H4 (cell line): Measurements from ENCODE around the gene BOC. TPM values are rescaled to one million over a fixed set of nuclear protein-coding genes. Genes with fewer than 3 reads are reported as not detected.
"Not testable (repeated sequence)": the region's sequence is repeated elsewhere in the genome, so short reads cannot be mapped to it uniquely, and the experiment has no call there.

Experiments used
- DNase-seq: peaks from one replicate; pipeline ENCODE4 v3.0.0-alpha.2; 2015; ENCODE audit warnings: low spot score
- total RNA-seq: library from RNA; depleted of rRNA; stranded (reverse); fragments of >200 nt; shearing (Covaris generic); gene quantifications from 2 replicates; pipeline ENCODE4 v1.2.3, GENCODE V29; 2014; rRNA removed

BOC gene, protein sequence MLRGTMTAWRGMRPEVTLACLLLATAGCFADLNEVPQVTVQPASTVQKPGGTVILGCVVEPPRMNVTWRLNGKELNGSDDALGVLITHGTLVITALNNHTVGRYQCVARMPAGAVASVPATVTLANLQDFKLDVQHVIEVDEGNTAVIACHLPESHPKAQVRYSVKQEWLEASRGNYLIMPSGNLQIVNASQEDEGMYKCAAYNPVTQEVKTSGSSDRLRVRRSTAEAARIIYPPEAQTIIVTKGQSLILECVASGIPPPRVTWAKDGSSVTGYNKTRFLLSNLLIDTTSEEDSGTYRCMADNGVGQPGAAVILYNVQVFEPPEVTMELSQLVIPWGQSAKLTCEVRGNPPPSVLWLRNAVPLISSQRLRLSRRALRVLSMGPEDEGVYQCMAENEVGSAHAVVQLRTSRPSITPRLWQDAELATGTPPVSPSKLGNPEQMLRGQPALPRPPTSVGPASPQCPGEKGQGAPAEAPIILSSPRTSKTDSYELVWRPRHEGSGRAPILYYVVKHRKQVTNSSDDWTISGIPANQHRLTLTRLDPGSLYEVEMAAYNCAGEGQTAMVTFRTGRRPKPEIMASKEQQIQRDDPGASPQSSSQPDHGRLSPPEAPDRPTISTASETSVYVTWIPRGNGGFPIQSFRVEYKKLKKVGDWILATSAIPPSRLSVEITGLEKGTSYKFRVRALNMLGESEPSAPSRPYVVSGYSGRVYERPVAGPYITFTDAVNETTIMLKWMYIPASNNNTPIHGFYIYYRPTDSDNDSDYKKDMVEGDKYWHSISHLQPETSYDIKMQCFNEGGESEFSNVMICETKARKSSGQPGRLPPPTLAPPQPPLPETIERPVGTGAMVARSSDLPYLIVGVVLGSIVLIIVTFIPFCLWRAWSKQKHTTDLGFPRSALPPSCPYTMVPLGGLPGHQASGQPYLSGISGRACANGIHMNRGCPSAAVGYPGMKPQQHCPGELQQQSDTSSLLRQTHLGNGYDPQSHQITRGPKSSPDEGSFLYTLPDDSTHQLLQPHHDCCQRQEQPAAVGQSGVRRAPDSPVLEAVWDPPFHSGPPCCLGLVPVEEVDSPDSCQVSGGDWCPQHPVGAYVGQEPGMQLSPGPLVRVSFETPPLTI
- 3.7 and 8.0 TPM in 2 replicates for total RNA-seq

DNA sequence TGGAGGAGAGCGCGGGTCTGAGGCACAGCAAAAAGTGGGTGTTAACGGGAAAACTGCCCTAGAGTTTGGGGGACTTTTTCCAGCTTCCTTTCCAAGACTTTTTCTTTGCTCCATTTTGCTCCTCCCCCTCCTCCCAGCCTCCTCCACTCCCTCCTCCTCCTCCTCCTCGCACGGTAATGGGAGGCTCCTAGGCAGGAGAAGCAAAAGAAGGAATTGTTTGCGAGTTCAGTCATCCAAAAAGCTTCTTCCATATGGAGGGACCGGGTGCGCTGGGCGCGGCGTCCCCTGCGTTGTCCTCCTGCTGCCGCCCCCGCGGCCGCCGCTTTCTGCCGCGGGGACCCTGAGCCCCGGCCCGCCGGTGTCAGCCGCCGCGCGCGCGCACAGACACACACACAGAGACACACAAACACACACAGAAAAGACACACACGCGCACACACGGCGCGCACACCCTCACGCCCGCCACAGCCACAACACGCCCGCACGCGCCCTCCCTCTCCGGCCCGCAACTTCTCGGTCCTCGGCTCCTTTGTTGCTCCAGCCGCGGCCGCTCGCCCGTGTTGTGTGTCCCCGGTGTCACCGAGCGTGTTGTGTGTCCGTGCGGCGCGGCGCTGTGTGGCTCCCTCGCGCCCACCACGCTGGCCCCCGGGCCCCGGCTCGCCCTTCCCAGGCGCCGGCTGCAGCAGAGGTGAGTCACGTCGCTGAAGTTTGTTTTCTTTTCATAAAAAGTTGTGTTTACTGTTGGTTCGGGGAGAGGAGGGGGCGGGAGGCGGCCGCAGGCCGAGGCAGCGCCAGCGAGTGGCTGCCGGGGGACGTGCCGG lies at the start of gene BOC:
TSS of gene BOC (plus strand) at position 228 of the 820 bp plus-strand sequence. CDS start 38,246 bp downstream, outside the sequence.
- DNase-seq: peak; percentile 52

DNA sequence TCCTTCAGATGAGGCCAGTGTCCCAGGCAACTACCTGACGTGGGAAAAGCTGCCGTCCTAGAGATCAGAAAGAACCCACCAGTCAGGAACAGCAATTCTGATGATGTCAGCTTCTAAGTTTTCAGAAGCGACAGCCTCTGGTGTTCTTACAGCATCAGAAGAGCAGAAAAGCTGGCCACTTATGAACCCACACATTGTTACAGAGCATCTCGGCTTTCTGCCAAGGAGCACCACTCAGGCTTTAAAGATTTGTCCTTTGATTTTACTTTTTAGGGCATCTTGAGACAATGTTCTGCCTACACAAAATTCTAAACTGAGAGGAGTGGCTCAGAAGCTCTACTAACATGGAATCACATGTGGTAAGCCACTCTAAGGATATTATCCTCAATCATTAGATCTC lies 49.7 kb upstream of the BOC start:
- no peak for DNase-seq

DNA sequence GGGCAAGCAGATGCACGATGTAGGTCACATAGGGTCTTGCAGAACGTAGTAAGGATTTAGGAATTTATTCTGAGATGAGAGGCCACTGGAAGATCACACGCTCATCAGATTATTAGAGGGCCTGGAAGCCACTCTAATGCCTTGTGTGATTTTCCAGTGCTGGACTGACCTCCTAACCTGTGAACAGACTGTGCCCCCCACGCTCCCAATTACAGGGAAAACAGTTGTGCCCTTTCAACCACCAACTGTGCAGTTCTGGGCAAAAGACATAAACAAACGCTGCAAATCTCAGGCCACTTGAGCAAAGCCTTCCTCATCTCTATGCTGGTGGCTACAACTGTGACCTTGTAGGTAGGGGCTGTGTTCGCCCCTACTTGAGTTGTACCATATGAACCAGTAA lies 48.2 kb upstream of the BOC start:
- DNase-seq: no peak

DNA sequence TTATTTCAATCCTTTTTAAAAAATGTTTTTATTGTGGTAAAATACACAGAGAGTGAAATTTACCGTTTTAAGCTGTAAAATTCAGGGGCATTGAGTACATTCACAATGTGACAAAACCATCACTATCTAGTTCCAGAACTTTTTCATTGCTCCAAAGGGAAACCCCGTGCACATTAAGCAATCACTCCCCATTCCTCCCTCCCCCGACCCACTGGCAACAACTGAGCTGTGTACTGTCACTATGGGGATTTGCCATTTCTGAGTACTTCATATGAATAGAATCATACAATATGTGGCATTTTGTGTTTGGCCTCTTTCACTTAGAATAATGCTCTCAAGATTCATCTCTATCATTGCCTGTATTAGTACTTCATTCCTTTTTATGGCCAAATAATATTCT lies 45.5 kb upstream of the BOC start:
- DNase-seq: no peak

DNA sequence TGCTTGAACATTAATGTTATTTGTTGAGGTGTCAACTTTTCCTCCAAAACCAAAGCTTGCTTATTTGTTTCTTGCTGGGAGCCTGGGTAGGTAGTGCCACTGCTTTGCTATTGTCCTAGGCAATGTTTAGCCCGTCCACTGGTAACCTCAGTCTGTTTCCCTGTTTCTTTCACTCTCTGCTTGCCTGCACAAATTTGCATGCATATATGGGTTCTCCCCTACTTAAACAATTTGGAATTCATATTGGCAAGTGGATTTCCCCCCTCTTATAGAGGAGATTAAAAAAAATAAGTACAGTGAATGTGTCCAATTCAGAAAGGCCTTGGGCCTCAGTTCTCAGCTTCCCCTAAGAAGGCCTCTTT lies 45.0 kb upstream of the BOC start:
- no peak for DNase-seq

DNA sequence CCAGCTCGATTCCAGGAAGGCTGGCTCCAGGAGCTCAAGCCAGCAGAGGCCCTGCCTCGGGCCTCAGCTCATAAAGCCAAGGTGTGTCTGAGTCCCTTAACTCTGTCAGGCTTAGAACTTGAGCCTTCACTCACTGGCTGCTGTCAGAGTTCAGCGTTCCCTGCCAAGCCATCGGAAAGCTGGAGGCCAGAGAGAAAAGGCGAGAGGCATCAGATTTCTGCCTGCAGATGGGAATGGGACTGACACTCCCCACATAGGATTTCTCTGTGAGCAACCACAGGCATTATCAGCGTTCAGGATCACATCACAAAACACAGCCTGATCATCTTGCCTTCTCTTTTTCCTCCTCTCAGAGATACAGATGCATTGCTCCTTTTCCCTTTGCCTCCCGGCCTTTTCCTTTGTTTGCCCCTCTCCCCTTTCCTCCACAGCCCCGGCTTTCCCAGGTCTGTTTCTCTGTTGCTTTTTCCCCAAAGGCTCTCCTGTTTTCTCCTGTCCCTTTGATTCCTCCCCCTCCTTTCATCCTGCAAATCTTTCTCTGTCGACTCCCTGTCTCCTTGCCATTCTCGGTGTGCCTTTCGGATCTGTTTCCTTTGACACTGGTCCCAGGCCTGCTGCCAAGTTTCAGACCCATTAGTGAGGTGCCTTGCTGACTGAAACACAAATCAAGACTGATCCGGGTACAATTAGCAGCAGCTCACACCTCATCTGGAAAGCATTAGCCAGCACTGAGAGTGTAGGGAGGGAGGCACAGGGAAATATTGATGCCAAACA lies 44.5 kb upstream of the BOC start:
- DNase-seq: peak; percentile 36

DNA sequence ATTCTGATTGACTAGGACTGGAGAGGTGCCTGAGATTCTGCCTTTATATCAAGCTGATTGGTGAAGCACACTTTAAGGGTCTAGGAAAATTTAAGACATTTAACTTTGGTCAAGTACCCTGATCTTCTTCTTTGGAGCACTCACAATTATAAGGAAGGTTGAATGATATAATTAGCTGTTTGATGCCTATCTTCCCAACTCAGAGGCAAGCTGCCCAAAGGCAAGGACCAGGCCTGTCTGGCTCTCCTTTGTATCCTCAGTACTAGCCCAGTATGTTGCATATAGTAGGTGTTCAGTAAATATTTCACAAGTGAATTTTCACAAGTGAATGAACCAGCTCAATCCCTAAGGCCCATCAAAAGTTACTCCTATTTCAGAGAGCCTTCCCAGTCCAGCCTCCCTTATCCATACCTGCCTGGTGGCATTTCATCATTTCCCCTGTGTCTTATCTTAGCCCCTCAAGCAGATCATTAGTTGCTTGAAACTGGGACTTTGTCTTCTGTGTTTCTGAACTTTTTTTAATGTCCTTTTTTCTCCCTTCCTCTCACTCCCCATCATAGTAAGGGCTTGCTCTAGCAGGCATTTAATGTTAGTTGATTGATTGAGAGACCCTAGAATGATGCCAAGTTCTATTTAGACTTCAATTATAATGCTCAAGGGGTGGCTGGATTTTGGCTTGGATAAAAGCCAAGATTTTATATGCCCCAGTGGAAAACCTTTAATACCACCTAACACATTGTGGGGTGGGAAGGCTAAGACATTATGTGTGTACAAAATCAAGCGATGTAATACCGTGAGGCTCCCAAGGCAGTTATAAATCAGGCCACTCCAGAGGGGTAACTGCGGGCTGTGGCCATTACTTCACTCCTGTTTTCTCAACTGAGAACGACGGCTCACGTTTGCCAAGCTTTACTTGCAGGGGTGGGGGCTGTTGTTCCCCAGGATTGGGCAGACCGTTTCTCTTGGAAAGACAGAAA lies 43.2 kb upstream of the BOC start:
- no peak for DNase-seq

DNA sequence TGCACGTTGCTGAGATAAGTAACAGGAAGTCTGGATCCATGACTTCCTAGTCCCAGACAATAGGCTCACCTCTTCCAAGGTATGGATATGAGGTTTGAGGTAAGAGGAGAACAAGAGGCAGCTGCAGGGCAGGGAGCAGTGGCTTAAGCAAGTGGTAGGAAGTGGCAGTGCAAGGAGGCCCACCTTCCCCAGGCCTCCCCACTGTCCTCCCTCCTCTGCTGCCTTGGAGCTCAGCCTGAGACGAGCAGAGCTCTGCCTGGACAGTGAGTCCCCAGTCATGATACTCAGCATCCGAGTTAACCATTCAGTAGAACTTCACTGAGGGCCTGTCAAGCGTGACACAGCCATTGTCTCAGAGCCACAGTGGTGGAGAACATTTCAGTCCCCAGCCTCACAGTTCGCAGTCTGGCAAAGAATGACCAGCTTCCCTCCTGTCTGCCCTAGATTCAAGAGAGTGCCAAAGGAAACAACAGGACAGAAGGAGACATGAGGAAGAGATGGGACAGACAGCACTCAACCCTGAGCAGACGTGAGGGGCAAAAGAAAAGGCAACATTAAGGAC lies 41.4 kb upstream of the BOC start:
- DNase-seq: no peak

DNA sequence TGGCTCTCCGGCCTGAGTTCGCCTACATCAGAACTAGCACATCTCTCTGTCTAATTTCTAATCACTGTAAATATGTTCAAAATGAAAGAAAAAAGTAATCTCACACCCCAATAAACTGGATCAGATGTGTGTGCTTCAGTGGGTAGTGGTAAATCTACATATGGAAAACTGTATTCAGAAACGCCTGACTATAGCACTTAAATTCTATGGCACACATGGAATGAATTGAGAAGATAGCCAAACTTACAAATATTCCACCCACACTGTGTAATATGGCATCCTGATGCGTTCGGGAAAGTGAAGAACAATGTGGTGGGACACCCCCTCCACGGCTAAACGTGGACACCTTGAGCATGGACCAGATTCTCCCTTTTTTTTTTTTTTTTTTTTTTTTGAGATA lies 40.6 kb upstream of the BOC start:
- DNase-seq: no peak

DNA sequence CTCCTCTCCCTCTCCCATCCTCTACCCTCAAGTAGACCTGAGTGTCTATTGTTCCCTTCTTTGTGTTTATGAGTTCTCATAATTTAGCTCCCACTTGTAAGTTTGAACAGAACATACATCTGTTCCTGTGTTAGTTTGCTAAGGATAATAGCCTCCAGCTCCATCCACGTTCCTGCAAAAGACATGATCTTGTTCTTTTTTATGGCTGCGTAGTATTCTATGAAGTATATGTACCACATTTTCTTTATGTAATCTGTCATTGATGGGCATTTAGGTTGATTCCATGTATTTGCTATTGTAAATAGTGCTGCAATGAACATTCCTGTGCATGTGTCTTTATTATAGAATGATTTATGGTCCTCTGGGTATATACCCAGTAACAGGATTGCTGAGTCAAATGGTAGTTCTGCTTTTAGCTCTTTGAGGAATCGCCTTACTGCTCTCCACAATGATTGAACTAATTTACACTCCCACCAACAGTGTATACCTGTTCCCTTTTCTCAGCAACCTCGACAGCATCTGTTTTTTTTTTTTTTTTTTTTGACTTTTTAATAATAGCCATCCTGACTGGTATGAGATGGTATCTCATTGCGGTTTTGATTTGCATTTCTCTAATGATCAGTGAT lies 39.6 kb upstream of the BOC start:
- DNase-seq: not testable (repeated sequence)

DNA sequence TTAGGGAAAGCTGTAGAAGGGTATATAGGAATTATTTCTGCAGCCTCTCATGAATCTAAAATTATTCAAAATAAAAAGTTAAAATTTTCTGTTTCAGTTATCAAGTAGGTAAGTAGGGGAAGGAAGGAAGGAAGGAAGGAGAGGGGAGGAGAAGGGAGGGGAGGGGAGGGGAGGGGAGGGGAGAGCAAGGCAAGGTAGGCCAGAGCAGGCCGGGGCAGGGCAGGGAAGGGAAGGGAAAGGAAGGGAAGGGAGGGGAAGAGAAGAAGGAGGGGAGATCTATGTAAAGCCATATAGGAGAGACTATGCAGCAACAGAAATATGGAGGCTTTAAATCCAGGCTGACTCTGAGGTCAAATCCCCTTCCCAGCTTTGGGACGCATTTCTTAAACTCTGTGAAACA lies 38.3 kb upstream of the BOC start:
- no peak for DNase-seq

DNA sequence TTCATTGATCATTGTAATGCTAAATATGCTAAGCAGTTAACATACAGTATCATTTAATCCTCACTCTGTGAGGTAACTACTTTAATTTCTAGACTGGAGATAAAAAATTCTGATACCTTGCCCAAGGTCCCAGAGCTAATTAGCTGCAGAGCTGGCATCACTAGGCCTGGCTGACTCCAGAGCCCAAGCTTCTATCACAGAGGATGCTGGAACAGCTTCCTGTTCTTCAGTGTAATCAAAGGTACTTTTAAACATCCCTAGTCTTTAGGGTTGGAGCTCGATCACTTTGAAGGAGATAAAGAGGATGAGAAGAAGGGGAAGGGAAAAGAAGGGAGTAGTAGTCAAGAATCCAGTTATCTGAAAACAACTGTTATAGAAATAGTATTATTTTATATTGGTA lies 37.1 kb upstream of the BOC start:
- no peak for DNase-seq

DNA sequence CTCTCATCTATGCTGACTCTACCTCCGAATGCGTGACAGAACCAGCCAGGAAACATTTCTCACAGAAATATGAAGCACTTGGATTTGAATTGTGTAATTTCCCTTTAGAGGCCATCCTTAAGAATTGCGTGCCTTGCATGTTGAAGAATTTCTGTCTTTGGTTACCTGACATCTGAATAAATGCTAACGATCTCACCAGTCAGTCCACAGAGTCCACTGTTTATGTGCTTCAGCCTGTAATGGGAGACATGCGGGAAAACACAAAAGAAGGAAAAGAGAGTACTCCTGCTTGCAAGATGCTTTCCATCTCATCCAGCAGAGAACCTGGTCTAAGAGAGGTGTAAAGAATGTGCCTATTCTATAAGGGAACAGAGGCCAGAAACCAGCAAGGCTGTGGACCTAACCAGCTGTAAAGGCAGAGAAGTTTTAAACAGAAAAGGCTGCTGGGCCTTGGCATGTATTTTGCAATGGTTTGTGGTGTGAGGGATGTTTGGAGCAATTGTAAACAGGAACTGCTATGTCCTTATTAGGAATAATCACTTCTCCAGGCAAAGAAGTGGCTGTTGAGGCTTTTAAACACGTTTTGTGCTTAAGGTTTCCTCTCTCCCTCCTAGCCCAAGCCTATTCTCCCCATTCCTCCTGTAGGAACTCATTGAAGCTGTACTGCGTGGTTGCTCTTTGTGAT lies 36.4 kb upstream of the BOC start:
- DNase-seq: peak; percentile 83

DNA sequence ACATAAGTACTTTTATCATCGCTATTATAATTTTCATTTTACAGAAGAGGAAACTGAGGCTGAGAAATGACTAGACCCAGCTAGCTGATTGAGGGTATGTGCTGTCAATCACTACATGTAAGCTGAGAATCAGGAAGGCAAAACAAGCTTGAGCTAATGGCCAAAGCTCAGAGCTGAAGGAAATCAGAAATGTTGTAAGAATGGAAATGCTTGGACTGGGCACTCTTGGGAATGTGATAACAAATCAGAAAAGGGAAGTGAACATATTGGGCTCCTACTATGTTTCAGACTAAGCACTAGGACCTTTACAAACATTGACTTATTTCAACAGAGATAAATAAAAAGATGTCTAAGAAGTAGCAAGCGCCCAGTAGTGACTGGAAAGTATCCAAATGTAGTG lies 33.8 kb upstream of the BOC start:
- no peak for DNase-seq

DNA sequence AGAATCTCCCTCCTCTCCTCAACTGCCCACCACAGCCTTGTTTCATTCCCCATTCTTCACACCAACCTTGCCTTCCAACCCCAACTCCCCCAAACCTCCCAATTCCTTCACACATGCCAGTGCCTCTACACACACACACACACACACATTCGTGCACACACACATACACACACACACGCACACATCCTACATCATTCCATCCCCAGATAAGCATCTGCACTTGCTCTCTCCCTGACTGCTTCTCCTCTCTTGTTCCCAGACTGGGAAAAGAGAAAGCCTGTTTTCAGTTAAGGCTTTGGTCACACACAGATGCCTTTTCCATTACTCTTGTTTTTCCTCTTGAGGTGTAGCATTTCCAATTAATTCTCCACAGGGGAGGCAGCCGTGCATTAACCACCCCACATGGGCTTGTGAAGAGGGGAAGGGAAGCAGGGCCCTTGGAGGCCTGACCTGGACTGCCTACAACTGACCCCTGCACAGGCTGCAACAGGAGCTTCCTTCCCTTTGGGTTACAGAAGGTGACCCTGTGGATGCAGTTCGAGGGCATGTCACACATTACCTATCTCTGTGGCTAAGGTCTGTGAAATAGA lies 32.0 kb upstream of the BOC start:
- no peak for DNase-seq

DNA sequence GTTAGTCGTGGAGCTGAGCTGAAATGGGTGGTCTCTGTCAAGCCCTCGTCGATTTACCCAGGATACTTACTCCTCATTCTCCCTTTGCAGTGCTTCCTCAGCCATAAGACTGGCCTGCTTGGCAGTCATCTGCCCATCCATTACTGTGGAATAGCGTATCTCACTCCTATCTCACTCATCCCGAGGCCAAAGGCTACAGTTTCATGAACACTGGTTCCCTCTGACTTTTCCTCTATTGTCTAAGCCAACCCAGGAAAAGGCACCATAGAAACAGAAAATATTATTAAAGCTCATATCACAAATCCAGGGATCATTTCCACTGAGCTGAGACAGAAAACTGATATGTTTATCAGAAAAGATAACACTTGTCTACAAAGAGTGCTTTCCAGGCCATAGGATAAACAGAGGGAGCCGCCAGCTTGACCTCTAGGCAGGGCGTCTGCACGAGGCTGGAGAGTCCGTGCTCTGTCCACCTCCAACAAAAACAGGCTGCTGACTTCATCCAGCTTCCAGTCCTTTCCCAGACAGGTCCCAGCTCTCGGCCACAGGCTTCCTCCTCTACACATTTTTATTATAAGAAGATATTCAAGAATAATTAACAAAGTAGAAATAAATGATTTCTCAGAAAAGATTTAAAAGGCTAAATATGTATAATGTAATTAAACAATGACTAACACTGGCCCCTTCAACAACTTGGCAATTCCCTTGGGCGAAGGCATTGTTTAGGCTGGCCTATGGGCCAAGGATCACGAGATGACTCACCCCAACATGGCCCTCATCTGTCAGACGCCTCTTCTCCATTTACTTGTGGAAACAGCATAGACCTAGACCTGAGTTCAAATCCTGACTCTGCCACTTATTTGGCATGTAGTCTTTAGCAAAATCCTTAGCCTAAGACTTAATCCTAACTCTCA lies 27.4 kb upstream of the BOC start:
- DNase-seq: no peak
